PC-3 (cell line): ENCODE measurements around the gene LCAT. TPM values are rescaled to one million over a fixed set of nuclear protein-coding genes. Genes with fewer than 3 reads are reported as not detected.

ENCODE experiments used
- ATAC-seq: fragments of 200-7000 bp; cut with Tn5 transposase; 2 replicates; pipeline ENCODE4 v1.9.1; 2020; ENCODE audit warnings: mild to moderate bottlenecking, moderate library complexity
- Bru-seq: library from RNA; stranded (reverse); fragments of 400-500 nt; gene quantifications from one replicate; lab custom pipeline; 2021; lab: Mats Ljungman, UMichigan
- BruChase-seq, 2 experiments: library from RNA; stranded (reverse); fragments of 400-500 nt; gene quantifications; one replicate each; lab custom pipeline; 2021; lab: Mats Ljungman, UMichigan
- BruUV-seq: library from RNA; stranded (reverse); fragments of 400-500 nt; replicated peaks from 2 replicates; lab custom pipeline; 2021; lab: Mats Ljungman, UMichigan
- CTCF ChIA-PET: fragments of 300-600 bp; sonication (Branson Sonifier 250); formaldehyde crosslinking; loops from one replicate; lab custom pipeline; 2022; ENCODE audit warnings: antibody characterized with exemption; lab: Charles Lee
- POLR2A ChIA-PET: fragments of 300-600 bp; sonication (Branson Sonifier 250); formaldehyde crosslinking; loops from one replicate; lab custom pipeline; 2022; ENCODE audit warnings: antibody characterized with exemption; ENCODE audit not compliant: unreplicated experiment; lab: Charles Lee
- DNase-seq: peaks from one replicate; pipeline ENCODE4 v3.0.0-alpha.2; 2015
- H2AFZ ChIP-seq: fragments of 300-600 bp; sonication (generic); 2 replicates; pipeline ENCODE4 v1.6.0; 2016; ENCODE audit warnings: antibody characterized with exemption, low read length
- H3F3A ChIP-seq: fragments of 300-600 bp; sonication (generic); one replicate; pipeline ENCODE4 v1.6.0; 2017; ENCODE audit warnings: antibody characterized with exemption, low read length, control low read depth, mild to moderate bottlenecking; ENCODE audit not compliant: unreplicated experiment
- H3K27ac ChIP-seq: fragments of 300-600 bp; sonication (generic); 2 replicates; pipeline ENCODE4 v1.5.1; 2016; ENCODE audit warnings: mild to moderate bottlenecking, low read length
- H3K27me3 ChIP-seq: fragments of 300-600 bp; sonication (generic); 2 replicates; pipeline ENCODE4 v1.6.1; 2016; ENCODE audit warnings: low read length, mixed read lengths
- H3K36me3 ChIP-seq: fragments of 300-600 bp; sonication (generic); 2 replicates; pipeline ENCODE4 v1.6.1; 2016; ENCODE audit warnings: low read depth, mixed run types, low read length, mixed read lengths
- H3K4me1 ChIP-seq: fragments of 300-600 bp; sonication (generic); 2 replicates; pipeline ENCODE4 v1.5.1; 2016; ENCODE audit warnings: low read length; ENCODE audit not compliant: insufficient read depth
- H3K4me2 ChIP-seq: fragments of 300-600 bp; sonication (generic); 2 replicates; pipeline ENCODE4 v1.6.0; 2016; ENCODE audit warnings: low read length
- H3K4me3 ChIP-seq: fragments of 300-600 bp; sonication (generic); 2 replicates; pipeline ENCODE4 v1.5.1; 2016; ENCODE audit warnings: mild to moderate bottlenecking, low read length, mixed read lengths
- H3K79me2 ChIP-seq: fragments of 300-600 bp; sonication (generic); 2 replicates; pipeline ENCODE4 v1.6.1; 2017; ENCODE audit warnings: low read length, mixed read lengths
- H3K9ac ChIP-seq: fragments of 300-600 bp; sonication (generic); 2 replicates; pipeline ENCODE4 v1.6.0; 2016; ENCODE audit warnings: mild to moderate bottlenecking, low read length
- H3K9me2 ChIP-seq: fragments of 300-600 bp; sonication (generic); replicated peaks from 2 replicates; pipeline ENCODE4 v1.6.1; 2016; ENCODE audit warnings: mixed run types, low read length, mixed read lengths
- H3K9me3 ChIP-seq: fragments of 300-600 bp; sonication (generic); 2 replicates; pipeline ENCODE4 v1.6.1; 2016; ENCODE audit warnings: low read length, mixed read lengths
- H4K20me1 ChIP-seq: fragments of 300-600 bp; sonication (generic); 2 replicates; pipeline ENCODE4 v1.6.1; 2016; ENCODE audit warnings: low read length, mixed read lengths
- EZH2 ChIP-seq: fragments of 300-600 bp; sonication (generic); IDR thresholded peaks from one replicate; pipeline ENCODE4 v1.6.1; 2017; ENCODE audit warnings: antibody characterized with exemption, mild to moderate bottlenecking, low read length; ENCODE audit not compliant: unreplicated experiment
- EZH2phosphoT487 ChIP-seq: fragments of 300-600 bp; sonication (generic); IDR thresholded peaks from 2 replicates; pipeline ENCODE4 v1.6.1; 2018; ENCODE audit warnings: mild to moderate bottlenecking, antibody characterized with exemption, low read length, borderline replicate concordance
- intact Hi-C: fragments of 100-400 bp; cut with micrococcal nuclease; formaldehyde crosslinking; loops from 2 replicates; pipeline ENCODE4 v1.9.0; 2023
- long read RNA-seq: library from polyadenylated mRNA; unstranded; transcript quantifications from one replicate; pipeline ENCODE4 v2.0.0, GENCODE V29; 2021; ENCODE audit not compliant: unreplicated experiment
- total RNA-seq: library from RNA; depleted of rRNA; stranded (reverse); fragments of >200 nt; gene quantifications from 2 replicates; pipeline ENCODE4 v1.2.3, GENCODE V29; 2014; rRNA removed
- TF ChIP-seq, protein P1 (sequence below): fragments of 300-600 bp; sonication (generic); conservative IDR thresholded peaks from 2 replicates; pipeline ENCODE4 v1.5.1; 2017; ENCODE audit warnings: antibody characterized with exemption, low read depth, mild to moderate bottlenecking, low read length

Gene LCAT, protein sequence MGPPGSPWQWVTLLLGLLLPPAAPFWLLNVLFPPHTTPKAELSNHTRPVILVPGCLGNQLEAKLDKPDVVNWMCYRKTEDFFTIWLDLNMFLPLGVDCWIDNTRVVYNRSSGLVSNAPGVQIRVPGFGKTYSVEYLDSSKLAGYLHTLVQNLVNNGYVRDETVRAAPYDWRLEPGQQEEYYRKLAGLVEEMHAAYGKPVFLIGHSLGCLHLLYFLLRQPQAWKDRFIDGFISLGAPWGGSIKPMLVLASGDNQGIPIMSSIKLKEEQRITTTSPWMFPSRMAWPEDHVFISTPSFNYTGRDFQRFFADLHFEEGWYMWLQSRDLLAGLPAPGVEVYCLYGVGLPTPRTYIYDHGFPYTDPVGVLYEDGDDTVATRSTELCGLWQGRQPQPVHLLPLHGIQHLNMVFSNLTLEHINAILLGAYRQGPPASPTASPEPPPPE
- total RNA-seq (3.2 and 4.6 TPM in 2 replicates), Bru-seq, nascent RNA (percentile 49 among the genes with signal in this experiment), BruChase-seq, experiment 1, labeled RNA remaining after a 6-hour chase (percentile 77 among the genes with signal in this experiment), BruChase-seq, experiment 2, labeled RNA remaining after a 2-hour chase (percentile 73 among the genes with signal in this experiment)
- long read RNA-seq, transcript LCAT-204 (5 exons, 1,240 nt) = major isoform, 18 of 36 reads
- long read RNA-seq, partial matches to known transcripts = 6 of 36 reads
- long read RNA-seq, other reads (novel, unspliced or antisense) = 12 of 36 reads

- no peaks in the 10 kb centered on the region for H4K20me1 ChIP-seq
- no peaks in the 10 kb centered on the region for H3F3A ChIP-seq
- H3K4me2 ChIP-seq = no peak within 1 kb of the TSS
- TF ChIP-seq EZH2 (no peak), EZH2phosphoT487 (no peak)
- TF ChIP-seq, protein P1, sequence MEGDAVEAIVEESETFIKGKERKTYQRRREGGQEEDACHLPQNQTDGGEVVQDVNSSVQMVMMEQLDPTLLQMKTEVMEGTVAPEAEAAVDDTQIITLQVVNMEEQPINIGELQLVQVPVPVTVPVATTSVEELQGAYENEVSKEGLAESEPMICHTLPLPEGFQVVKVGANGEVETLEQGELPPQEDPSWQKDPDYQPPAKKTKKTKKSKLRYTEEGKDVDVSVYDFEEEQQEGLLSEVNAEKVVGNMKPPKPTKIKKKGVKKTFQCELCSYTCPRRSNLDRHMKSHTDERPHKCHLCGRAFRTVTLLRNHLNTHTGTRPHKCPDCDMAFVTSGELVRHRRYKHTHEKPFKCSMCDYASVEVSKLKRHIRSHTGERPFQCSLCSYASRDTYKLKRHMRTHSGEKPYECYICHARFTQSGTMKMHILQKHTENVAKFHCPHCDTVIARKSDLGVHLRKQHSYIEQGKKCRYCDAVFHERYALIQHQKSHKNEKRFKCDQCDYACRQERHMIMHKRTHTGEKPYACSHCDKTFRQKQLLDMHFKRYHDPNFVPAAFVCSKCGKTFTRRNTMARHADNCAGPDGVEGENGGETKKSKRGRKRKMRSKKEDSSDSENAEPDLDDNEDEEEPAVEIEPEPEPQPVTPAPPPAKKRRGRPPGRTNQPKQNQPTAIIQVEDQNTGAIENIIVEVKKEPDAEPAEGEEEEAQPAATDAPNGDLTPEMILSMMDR = no peak
- intact Hi-C loops = no loop called here
- no TSS peak for BruUV-seq
- H3K4me3 ChIP-seq = no peak within 1 kb of the TSS
- ChIA-PET POLR2A (no interaction called here), CTCF (no interaction called here)
- no peak within 1 kb of the TSS for H2AFZ ChIP-seq
- DNase-seq = no peak
- H3K36me3 ChIP-seq = no peaks in the 10 kb centered on the region
- no peak for ATAC-seq
- no peaks in the 10 kb centered on the region for H3K27me3 ChIP-seq
- no peaks in the 10 kb centered on the region for H3K9me2 ChIP-seq
- H3K27ac ChIP-seq = no peak within 1 kb of the TSS
- H3K9ac ChIP-seq = no peak within 1 kb of the TSS
- H3K4me1 ChIP-seq = no peaks in the 10 kb centered on the region
- no peaks in the 10 kb centered on the region for H3K79me2 ChIP-seq
- H3K9me3 ChIP-seq = no peaks in the 10 kb centered on the region
These were observed at the start of gene LCAT for GRCh38 chr16:67943619-67944504. LCAT (minus strand) TSS chr16:67944120; CDS start chr16:67944101, 19 bp downstream.

- no peak overlapping the region for H3K9ac ChIP-seq
- H3K4me3 ChIP-seq = no peak overlapping the region
- peak; percentile 66 for DNase-seq
- peak overlapping the region; percentile 86 for H2AFZ ChIP-seq
- POLR2A ChIA-PET = no interaction called here
- no peaks in the 10 kb centered on the region for H3K9me3 ChIP-seq
- H3K27me3 ChIP-seq = no peaks in the 10 kb centered on the region
- no peaks in the 10 kb centered on the region for H3K79me2 ChIP-seq
- peaks cover 4% of the 10 kb centered on the region; the same call in 1 of the 2 replicates for H3K4me1 ChIP-seq
- BruUV-seq = no TSS peak
- no peaks in the 10 kb centered on the region for H3K36me3 ChIP-seq
- TF ChIP-seq, protein P1 = peak; percentile 79
- no peak for TF ChIP-seq EZH2
- no peak for TF ChIP-seq EZH2phosphoT487
- peak overlapping the region; percentile 66; the same call in 1 of the 2 replicates for H3K4me2 ChIP-seq
- CTCF ChIA-PET = interaction anchor here (0.6 kb wide), 1 partner anchor 38 kb away, joined by 3 read pairs; no protein-coding TSS in a partner anchor
- intact Hi-C loops = loop anchor here (1.0 kb wide), 1 partner anchor 47 kb away; no protein-coding TSS in a partner anchor
- no peaks in the 10 kb centered on the region for H3F3A ChIP-seq
- no peak overlapping the region for H3K27ac ChIP-seq
- ATAC-seq = peak; percentile 96
- no peaks in the 10 kb centered on the region for H3K9me2 ChIP-seq
- no peaks in the 10 kb centered on the region for H4K20me1 ChIP-seq
These were observed 49.5 kb upstream of the LCAT start for GRCh38 chr16:67993207-67994039.
